Activated CD4-positive, alpha-beta T cell treated with anti-CD3 and anti-CD28 coated beads for 48 hours (primary cell): ENCODE results near the gene MTURN.
"Not testable (repeated sequence)": the region's sequence is repeated elsewhere in the genome, so short reads cannot be mapped to it uniquely, and the experiment has no call there.

ENCODE experiments used
- DNase-seq: peaks from one replicate; pipeline ENCODE4 v3.0.0-alpha.2; 2020

MTURN gene

GRCh38 chr7:30134611-30135300 lies at the start of gene MTURN:
TSS of gene MTURN (plus strand) at chr7:30134986. CDS start at chr7:30135137, 151 bp downstream.
- peak; percentile 90 for DNase-seq

- DNase-seq = no peak
Measured at GRCh38 chr7:30086529-30086928, 48.3 kb upstream of the MTURN start.

- no peak for DNase-seq
Measured at GRCh38 chr7:30087371-30087770, 47.4 kb upstream of the MTURN start.

- DNase-seq = no peak
Measured at GRCh38 chr7:30088362-30088761, 46.4 kb upstream of the MTURN start.

- no peak for DNase-seq
Measured at GRCh38 chr7:30090111-30090510, 44.7 kb upstream of the MTURN start.

GRCh38 chr7:30091491-30091912 lies 43.3 kb upstream of the MTURN start:
- no peak for DNase-seq

GRCh38 chr7:30091987-30092386 lies 42.8 kb upstream of the MTURN start:
- DNase-seq = no peak

- DNase-seq = no peak
Measured at GRCh38 chr7:30093420-30093952, 41.3 kb upstream of the MTURN start.

GRCh38 chr7:30098599-30098998 lies 36.2 kb upstream of the MTURN start:
- DNase-seq = not testable (repeated sequence)

- no peak for DNase-seq
Measured at GRCh38 chr7:30102281-30102680, 32.5 kb upstream of the MTURN start.

- no peak for DNase-seq
Measured at GRCh38 chr7:30104157-30104556, 30.6 kb upstream of the MTURN start.

- DNase-seq = no peak
Measured at GRCh38 chr7:30112103-30112713, 22.6 kb upstream of the MTURN start.

GRCh38 chr7:30113144-30113543 lies 21.6 kb upstream of the MTURN start:
- no peak for DNase-seq

- DNase-seq = no peak
Measured at GRCh38 chr7:30114536-30115238, 20.1 kb upstream of the MTURN start.

- DNase-seq = no peak
Measured at GRCh38 chr7:30115709-30116297, 19.0 kb upstream of the MTURN start.

- DNase-seq = no peak
Measured at GRCh38 chr7:30116771-30117170, 18.0 kb upstream of the MTURN start.

GRCh38 chr7:30117896-30118295 lies 16.9 kb upstream of the MTURN start:
- no peak for DNase-seq

- no peak for DNase-seq
Measured at GRCh38 chr7:30119890-30120577, 14.8 kb upstream of the MTURN start.

GRCh38 chr7:30133736-30134610 lies 813 bp upstream of the MTURN start:
- no peak for DNase-seq

GRCh38 chr7:30135301-30136116 lies 723 bp downstream of the MTURN start:
- peak; percentile 65 for DNase-seq
